IPS DF 6.9 (cell line): ENCODE data around the gene SPOCK1.

Source experiments
- DNase-seq: peaks from one replicate; pipeline ENCODE4 v3.0.0-alpha.2; 2013; ENCODE audit warnings: low read depth, low spot score
- H3K27ac ChIP-seq: one replicate; pipeline ENCODE4 v1.5.1; 2013; ENCODE audit warnings: low read length, control low read depth
- H3K27me3 ChIP-seq: 2 replicates; pipeline ENCODE4 v1.6.1; 2013; ENCODE audit warnings: mild to moderate bottlenecking, low read length; ENCODE audit not compliant: control insufficient read depth, insufficient read depth
- H3K36me3 ChIP-seq: 2 replicates; pipeline ENCODE4 v1.6.1; 2013; ENCODE audit warnings: low read length; ENCODE audit not compliant: control insufficient read depth, insufficient read depth
- H3K4me1 ChIP-seq: 2 replicates; pipeline ENCODE4 v1.6.1; 2013; ENCODE audit warnings: low read length; ENCODE audit not compliant: control insufficient read depth, insufficient read depth
- H3K4me3 ChIP-seq: 2 replicates; pipeline ENCODE4 v1.5.1; 2013; ENCODE audit warnings: mild to moderate bottlenecking, low read length
- H3K9me3 ChIP-seq: 2 replicates; pipeline ENCODE4 v1.6.1; 2013; ENCODE audit warnings: low read length, inconsistent platforms; ENCODE audit not compliant: control insufficient read depth, insufficient read depth
- WGBS: extraction: QIAGEN DNeasy Blood & Tissue Kit; methylation state at CpG from one replicate; pipeline ENCODE4 v1.1.7; 2013; ENCODE audit warnings: mixed read lengths, missing lambda C conversion rate; ENCODE audit not compliant: insufficient read length, insufficient coverage; 5-methylcytosine and 5-hydroxymethylcytosine counted together

SPOCK1 gene

GRCh38 chr5:137289856-137290255, 209.3 kb downstream of the SPOCK1 start:
- DNase-seq: no peak
- no CpG with 5 or more reads among the region's 1 CpG for WGBS

DNA sequence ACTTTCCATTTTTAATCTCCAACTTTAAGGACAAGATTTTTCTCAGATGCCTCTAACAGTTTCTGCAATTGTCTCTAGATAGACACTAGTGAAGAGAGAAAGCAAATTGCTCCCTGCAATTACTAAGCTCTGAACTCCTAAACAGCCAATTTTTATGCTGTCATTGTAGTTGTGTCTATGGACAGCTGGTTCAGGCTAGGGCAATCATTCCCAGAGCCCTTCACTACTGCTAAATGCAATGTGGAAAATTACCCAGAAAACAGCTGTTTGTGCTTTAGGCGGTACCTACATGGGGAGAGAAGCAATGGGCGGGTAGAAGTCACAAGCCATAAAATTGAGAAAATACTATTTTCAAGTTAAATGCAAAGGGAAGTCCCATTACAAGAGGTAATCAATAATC, 211.6 kb downstream of the SPOCK1 start:
- no CpG with 5 or more reads among the region's 2 CpGs for WGBS
- Histone ChIP-seq H3K36me3 (no peaks in the 10 kb centered on the region), H3K4me1 (no peaks in the 10 kb centered on the region), H3K27ac (no peak overlapping the region), H3K27me3 (no peaks in the 10 kb centered on the region), H3K9me3 (no peaks in the 10 kb centered on the region), H3K4me3 (no peak overlapping the region)
- no peak for DNase-seq

More at GRCh38 chr5:137289856-137290255, 209.3 kb downstream of the SPOCK1 start:
- H3K27me3 ChIP-seq: no peaks in the 10 kb centered on the region
- no peaks in the 10 kb centered on the region for H3K36me3 ChIP-seq
- H3K9me3 ChIP-seq: no peaks in the 10 kb centered on the region
- no peaks in the 10 kb centered on the region for H3K4me1 ChIP-seq
- no peak overlapping the region for H3K27ac ChIP-seq
- H3K4me3 ChIP-seq: no peak overlapping the region

DNA sequence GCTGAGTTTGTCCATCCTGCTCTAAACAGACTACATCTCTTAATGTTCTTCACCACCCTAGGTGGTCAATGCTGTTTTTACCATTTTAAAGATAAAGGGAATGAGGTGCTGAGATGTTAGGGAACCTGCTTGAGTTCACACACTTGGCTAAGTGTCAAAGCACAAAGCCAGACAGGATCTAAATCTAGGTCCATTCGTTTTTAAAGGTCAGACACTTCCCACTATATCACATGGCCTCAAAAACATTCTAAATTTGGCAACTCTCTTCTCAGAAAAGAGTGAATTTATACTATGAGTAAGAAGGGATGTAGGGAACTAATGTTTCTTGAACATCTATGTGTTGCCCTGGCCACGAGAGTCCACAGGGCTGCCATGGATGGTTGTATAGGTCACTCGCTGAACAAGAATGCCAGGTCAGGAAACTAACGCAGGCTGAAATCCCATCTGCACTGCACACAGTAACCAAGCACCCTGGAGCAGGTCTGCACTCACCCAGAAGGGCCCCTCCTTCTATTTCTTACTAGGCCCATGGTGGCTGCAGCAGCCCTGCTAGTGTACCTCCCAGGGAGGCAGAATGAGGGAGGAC, 213.0 kb downstream of the SPOCK1 start:
- Histone ChIP-seq H3K27me3 (no peaks in the 10 kb centered on the region), H3K36me3 (no peaks in the 10 kb centered on the region), H3K4me1 (no peaks in the 10 kb centered on the region), H3K4me3 (no peak overlapping the region), H3K9me3 (no peaks in the 10 kb centered on the region), H3K27ac (no peak overlapping the region)
- no peak for DNase-seq
- WGBS: no CpG with 5 or more reads among the region's 4 CpGs

GRCh38 chr5:137283801-137284200, 215.3 kb downstream of the SPOCK1 start:
- H3K4me1 ChIP-seq: 0 out of 2 replicates have a peak, but pooled peaks cover 1% of the 10 kb centered on the region
- no peaks in the 10 kb centered on the region for H3K9me3 ChIP-seq
- H3K27ac ChIP-seq: no peak overlapping the region
- no peak overlapping the region for H3K4me3 ChIP-seq
- no peaks in the 10 kb centered on the region for H3K27me3 ChIP-seq
- no CpG with 5 or more reads among the region's 2 CpGs for WGBS
- no peaks in the 10 kb centered on the region for H3K36me3 ChIP-seq
- DNase-seq: no peak

DNA sequence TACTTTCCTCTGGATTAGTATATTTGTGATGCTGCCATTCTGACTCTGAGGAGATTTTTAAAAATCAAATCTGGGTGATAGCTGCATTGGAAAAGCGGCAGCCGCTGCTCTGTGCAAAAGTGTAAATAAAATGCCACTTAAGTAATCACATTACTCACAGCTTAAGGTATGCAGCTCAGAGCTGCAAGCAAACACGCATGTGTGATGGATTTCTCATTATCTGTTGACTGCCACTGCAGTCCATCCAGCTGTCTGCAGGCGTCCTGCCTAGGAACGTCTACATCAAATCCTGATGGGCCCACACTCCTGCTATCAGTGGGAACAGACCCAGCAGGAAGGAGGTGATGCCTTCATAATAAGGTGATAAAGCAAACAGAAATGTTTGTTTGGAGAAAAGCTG, 216.9 kb downstream of the SPOCK1 start:
- WGBS: no CpG with 5 or more reads among the region's 5 CpGs
- DNase-seq: no peak
- Histone ChIP-seq H3K27ac (no peak overlapping the region), H3K9me3 (no peaks in the 10 kb centered on the region), H3K36me3 (no peaks in the 10 kb centered on the region), H3K4me1 (0 out of 2 replicates have a peak, but pooled peaks cover 1% of the 10 kb centered on the region), H3K4me3 (no peak overlapping the region), H3K27me3 (no peaks in the 10 kb centered on the region)

DNA sequence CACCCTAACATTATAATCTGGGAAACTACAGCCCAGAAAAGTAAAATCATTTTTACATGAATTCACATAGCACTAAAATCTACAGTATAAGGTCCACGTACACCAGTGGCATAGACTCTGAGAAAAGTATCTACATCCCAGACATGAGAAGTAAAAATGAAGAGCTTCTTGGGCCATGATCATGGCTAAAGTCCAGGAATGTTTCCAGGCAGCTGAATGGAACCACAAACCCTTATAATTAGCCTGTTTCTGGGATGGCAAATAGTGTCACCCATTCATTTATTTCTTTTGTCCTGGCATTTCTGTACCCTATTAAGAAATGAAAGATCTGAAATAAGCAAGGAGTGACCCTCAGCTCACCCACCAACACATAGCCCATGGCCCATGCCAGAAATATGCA, 217.9 kb downstream of the SPOCK1 start:
- DNase-seq: no peak
- WGBS: no CpG with 5 or more reads among the region's 1 CpG
- Histone ChIP-seq H3K27ac (no peak overlapping the region), H3K4me1 (0 out of 2 replicates have a peak, but pooled peaks cover 1% of the 10 kb centered on the region), H3K36me3 (no peaks in the 10 kb centered on the region), H3K9me3 (no peaks in the 10 kb centered on the region), H3K27me3 (no peaks in the 10 kb centered on the region), H3K4me3 (no peak overlapping the region)

- H3K4me1 ChIP-seq: 0 out of 2 replicates have a peak, but pooled peaks cover 1% of the 10 kb centered on the region
- no peak for DNase-seq
- H3K9me3 ChIP-seq: no peaks in the 10 kb centered on the region
- no peak overlapping the region for H3K27ac ChIP-seq
- no peak overlapping the region for H3K4me3 ChIP-seq
- H3K27me3 ChIP-seq: no peaks in the 10 kb centered on the region
- WGBS: no CpG with 5 or more reads among the region's 3 CpGs
- H3K36me3 ChIP-seq: no peaks in the 10 kb centered on the region
These were observed 218.5 kb downstream of the SPOCK1 start for GRCh38 chr5:137280656-137281055.

DNA sequence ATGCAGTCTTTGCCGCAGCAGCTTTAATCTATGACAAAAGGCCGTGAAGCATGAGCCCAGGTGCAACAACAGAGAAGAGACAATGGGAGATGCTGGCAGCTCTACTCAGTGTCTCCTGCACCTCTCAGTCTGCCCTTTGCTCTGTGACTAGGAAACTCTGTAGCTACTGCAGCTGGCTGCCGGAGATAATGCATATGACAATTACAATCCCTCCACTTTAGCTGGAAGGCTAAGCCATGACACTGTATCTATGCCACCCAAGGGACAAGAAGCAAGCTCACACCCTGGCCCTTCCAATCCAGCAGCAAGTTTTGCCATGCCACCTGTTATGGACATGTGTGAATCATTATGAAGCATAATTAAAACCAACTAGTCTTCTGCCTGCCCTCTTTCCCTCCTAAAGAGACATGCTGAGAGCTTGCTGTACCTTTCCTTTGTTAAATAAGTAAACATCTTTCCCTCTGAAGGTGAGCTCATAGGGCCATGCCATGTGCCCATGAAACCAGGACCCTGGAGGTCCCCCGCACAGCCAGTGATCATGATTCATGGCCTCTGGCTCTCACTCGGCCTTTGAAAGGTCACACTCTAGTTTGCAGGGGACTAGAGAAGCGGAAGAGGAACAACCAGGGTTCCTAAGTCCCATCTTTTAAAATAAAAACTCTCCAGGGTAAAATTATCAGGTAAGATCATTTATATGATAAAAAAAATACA, 219.4 kb downstream of the SPOCK1 start:
- H3K4me1 ChIP-seq: 0 out of 2 replicates have a peak, but pooled peaks cover 1% of the 10 kb centered on the region
- no peaks in the 10 kb centered on the region for H3K9me3 ChIP-seq
- H3K4me3 ChIP-seq: no peak overlapping the region
- no peak for DNase-seq
- no peaks in the 10 kb centered on the region for H3K36me3 ChIP-seq
- no CpG with 5 or more reads among the region's 6 CpGs for WGBS
- no peaks in the 10 kb centered on the region for H3K27me3 ChIP-seq
- no peak overlapping the region for H3K27ac ChIP-seq

DNA sequence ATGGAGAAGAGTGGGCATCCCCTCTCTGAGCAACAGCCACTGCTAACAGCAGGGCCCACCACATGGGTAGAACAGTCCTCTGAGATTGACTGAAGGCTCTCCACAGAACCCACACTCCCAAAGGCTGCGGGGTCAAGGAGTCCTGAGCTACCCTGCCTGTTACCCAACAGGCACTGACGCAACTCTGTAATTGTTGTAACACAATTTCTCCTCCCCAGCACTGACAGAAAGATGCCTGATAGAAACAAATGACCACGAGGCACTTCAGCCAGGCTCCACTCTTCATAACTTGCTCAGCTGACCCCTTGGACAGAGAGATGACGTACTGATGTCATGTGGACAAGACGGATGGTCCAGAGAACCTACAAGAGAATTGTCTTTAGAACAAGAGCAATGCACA, 220.7 kb downstream of the SPOCK1 start:
- no peak overlapping the region for H3K27ac ChIP-seq
- H3K27me3 ChIP-seq: no peaks in the 10 kb centered on the region
- no peak overlapping the region for H3K4me3 ChIP-seq
- 0 out of 2 replicates have a peak, but pooled peaks cover 1% of the 10 kb centered on the region for H3K4me1 ChIP-seq
- H3K9me3 ChIP-seq: no peaks in the 10 kb centered on the region
- no peaks in the 10 kb centered on the region for H3K36me3 ChIP-seq
- WGBS: no CpG with 5 or more reads among the region's 5 CpGs
- DNase-seq: no peak

GRCh38 chr5:137275083-137275482, 224.0 kb downstream of the SPOCK1 start:
- H3K9me3 ChIP-seq: no peaks in the 10 kb centered on the region
- no peak for DNase-seq
- H3K36me3 ChIP-seq: no peaks in the 10 kb centered on the region
- H3K27ac ChIP-seq: no peak overlapping the region
- no peak overlapping the region for H3K4me3 ChIP-seq
- 0 out of 2 replicates have a peak, but pooled peaks cover 1% of the 10 kb centered on the region for H3K4me1 ChIP-seq
- WGBS: no CpG with 5 or more reads among the region's 2 CpGs
- no peaks in the 10 kb centered on the region for H3K27me3 ChIP-seq
